ENCODE data around the gene PLA2G2C. TPM values are rescaled to one million over a fixed set of nuclear protein-coding genes. Genes with fewer than 3 reads are reported as not detected.

PLA2G2C gene
- total RNA-seq, 1 experiment from 2014 or later: not detected

- H3K9me3 ChIP-seq (ENCODE audit: low read depth, low read length, poor library complexity, severe bottlenecking): no peaks in the 10 kb centered on the region
- POLR2A ChIA-PET (ENCODE audit: low non-redundant PET): no interaction called here
- no TSS peak for BruUV-seq (replicated peaks)
- TF ChIP-seq EZH2 (IDR thresholded peaks at IDR 0.05; ENCODE audit: borderline replicate concordance, low read depth, low read length, poor library complexity, severe bottlenecking) (no peak), CTCF (conservative IDR thresholded peaks at IDR 0.05; ENCODE audit: low read depth, low read length) (no peak)
- H3K27ac ChIP-seq (ENCODE audit: low read depth, low read length, poor library complexity, severe bottlenecking): no peak overlapping the region
- no peaks in the 10 kb centered on the region for H3K4me1 ChIP-seq (ENCODE audit: insufficient read depth, low read length, poor library complexity, severe bottlenecking)
- no peak for DNase-seq (ENCODE audit: low spot score)
- intact Hi-C loops (cut with micrococcal nuclease; ENCODE audit: unreplicated experiment): no loop called here
- CTCF ChIA-PET: no interaction called here
- no peaks in the 10 kb centered on the region for H3K36me3 ChIP-seq (ENCODE audit: insufficient read depth, low read length, poor library complexity, severe bottlenecking)
- no peak overlapping the region for H3K4me3 ChIP-seq (ENCODE audit: low read depth, low read length, poor library complexity, severe bottlenecking)
- no peaks in the 10 kb centered on the region for H3K27me3 ChIP-seq (replicated peaks; ENCODE audit: insufficient read depth, low read depth, low read length, poor library complexity)
These were observed 72.2 kb downstream of the PLA2G2C start for GRCh38 chr1:20114021-20114648.

Other genes with a start within 250 kb of the PLA2G2C start
- gene PLA2G2A, start 206.9 kb downstream of the PLA2G2C start, total RNA-seq (2021): not detected in 2 replicates
- gene PLA2G5, start 116.3 kb downstream of the PLA2G2C start, total RNA-seq (2021): not detected in 2 replicates
- not detected in 2 replicates for gene PLA2G2D, start 67.0 kb downstream of the PLA2G2C start, total RNA-seq (2021)
- gene PLA2G2F, start 47.2 kb downstream of the PLA2G2C start, total RNA-seq (2021): not detected in 2 replicates
- gene UBXN10, start 422 bp downstream of the PLA2G2C start, total RNA-seq (2021): not detected in 2 replicates
- gene VWA5B1, start 104.4 kb upstream of the PLA2G2C start, total RNA-seq (2021): not detected in 2 replicates